ENCODE data around the gene ETFRF1.

DNA sequence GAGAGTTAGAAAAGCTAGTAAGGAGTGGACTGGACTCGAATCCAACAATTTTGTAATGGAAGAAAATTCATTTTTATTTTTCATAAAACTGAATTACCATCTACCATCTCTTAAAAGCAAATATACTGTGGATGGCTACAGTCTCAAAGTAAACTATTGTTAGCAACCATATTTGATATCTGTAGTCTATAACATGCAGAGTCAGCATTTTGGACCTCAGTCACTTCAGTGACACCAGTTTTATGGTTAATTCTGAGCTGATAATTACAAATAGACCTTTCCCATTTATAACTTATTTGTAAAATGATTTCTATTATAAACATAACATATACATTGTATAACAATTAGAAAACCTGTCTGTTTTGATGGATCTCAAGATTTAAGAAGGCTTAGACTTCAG lies 53.7 kb downstream of the ETFRF1 start:
- TF ChIP-seq CTCF (IDR thresholded peaks at IDR 0.05) (no peak), SMAD3 (CRISPR knock-in tag; IDR thresholded peaks at IDR 0.05; ENCODE audit: borderline replicate concordance) (no peak), ZNF317 (CRISPR knock-in tag; IDR thresholded peaks at IDR 0.05; ENCODE audit: borderline replicate concordance, low read depth) (no peak), FOXJ3 (CRISPR knock-in tag; IDR thresholded peaks at IDR 0.05; ENCODE audit: borderline replicate concordance) (no peak), NR3C1 (CRISPR knock-in tag; conservative IDR thresholded peaks at IDR 0.05; ENCODE audit: low read depth) (no peak), MAX (CRISPR knock-in tag; IDR thresholded peaks at IDR 0.05) (no peak), PREB (CRISPR knock-in tag; IDR thresholded peaks at IDR 0.05; ENCODE audit: borderline replicate concordance) (no peak), NFYB (CRISPR knock-in tag; conservative IDR thresholded peaks at IDR 0.05; ENCODE audit: low read depth) (no peak), ZNF512 (CRISPR knock-in tag; IDR thresholded peaks at IDR 0.05; ENCODE audit: borderline replicate concordance) (no peak)
- TF ChIP-seq, protein P1, sequence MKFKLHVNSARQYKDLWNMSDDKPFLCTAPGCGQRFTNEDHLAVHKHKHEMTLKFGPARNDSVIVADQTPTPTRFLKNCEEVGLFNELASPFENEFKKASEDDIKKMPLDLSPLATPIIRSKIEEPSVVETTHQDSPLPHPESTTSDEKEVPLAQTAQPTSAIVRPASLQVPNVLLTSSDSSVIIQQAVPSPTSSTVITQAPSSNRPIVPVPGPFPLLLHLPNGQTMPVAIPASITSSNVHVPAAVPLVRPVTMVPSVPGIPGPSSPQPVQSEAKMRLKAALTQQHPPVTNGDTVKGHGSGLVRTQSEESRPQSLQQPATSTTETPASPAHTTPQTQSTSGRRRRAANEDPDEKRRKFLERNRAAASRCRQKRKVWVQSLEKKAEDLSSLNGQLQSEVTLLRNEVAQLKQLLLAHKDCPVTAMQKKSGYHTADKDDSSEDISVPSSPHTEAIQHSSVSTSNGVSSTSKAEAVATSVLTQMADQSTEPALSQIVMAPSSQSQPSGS (CRISPR knock-in tag; IDR thresholded peaks at IDR 0.05; ENCODE audit: borderline replicate concordance, low read depth): no peak
